HuH-7.5 (cell line): Measurements from ENCODE around the gene MCTP1.

Experiments used
- DNase-seq: peaks from one replicate; pipeline ENCODE4 v3.0.0; 2011; ENCODE audit warnings: low spot score

MCTP1 gene

GRCh38 chr5:94693845-94694370 is 591.0 kb downstream of the MCTP1 start:
- no peak for DNase-seq

- DNase-seq: no peak
These were observed 591.7 kb downstream of the MCTP1 start for GRCh38 chr5:94693043-94693822.

DNA sequence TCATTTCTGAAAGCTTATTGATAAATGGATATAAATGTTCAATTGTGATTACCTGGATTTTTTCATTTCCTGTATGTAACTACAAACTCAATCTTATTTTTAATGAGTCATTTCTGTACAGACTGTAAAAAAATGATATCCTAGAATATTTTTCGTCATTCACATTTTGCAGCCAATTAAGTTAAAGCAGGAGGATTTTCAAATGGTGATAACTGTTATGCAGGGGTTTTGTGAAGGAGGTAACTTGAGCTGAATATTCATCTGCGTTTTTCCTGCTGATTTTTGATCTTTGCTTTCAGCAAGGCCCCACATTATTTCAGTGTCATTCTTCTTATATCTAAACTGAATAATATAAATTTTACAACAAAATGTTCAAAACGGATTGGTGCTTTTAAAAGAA is 592.3 kb downstream of the MCTP1 start:
- no peak for DNase-seq

GRCh38 chr5:94691949-94692348 is 592.9 kb downstream of the MCTP1 start:
- DNase-seq: no peak

DNA sequence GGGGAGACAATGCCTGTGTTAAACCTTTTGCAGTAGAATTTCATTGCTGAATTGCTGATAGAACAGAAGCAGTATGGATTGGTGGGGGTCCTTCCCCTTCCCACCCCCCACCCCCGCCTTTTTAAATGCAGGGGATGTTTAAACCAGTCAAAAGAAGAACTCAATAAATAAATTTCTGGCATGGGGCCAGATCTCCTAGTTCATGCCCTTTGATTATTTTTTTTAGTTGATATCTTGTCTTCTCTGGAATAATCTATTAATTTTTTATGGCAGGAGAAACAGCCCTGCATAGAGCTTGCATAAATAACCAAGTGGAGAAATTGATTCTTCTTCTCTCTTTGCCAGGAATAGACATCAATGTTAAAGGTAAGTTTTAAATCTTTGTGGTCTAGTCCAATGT is 593.6 kb downstream of the MCTP1 start:
- no peak for DNase-seq

DNA sequence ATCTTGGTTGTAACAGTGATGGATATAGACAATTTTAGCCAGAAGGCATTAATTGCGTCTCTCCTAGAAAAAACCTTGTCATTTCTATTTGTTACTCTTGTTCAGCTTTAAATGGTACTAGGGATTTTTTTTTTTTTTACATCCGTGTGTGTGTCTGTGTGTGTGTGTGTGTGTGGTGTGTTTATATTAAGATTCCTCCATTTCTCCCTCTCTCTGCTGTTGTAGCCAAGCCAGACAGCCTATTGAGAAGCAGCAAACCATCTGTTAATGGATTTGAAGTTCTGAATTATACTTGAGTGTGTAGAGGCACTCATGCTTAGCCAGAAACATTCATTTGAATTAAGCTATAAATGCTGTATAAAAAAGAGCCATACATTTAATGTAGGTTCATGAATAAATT is 594.1 kb downstream of the MCTP1 start:
- no peak for DNase-seq

GRCh38 chr5:94689908-94690307 is 595.0 kb downstream of the MCTP1 start:
- DNase-seq: no peak

DNA sequence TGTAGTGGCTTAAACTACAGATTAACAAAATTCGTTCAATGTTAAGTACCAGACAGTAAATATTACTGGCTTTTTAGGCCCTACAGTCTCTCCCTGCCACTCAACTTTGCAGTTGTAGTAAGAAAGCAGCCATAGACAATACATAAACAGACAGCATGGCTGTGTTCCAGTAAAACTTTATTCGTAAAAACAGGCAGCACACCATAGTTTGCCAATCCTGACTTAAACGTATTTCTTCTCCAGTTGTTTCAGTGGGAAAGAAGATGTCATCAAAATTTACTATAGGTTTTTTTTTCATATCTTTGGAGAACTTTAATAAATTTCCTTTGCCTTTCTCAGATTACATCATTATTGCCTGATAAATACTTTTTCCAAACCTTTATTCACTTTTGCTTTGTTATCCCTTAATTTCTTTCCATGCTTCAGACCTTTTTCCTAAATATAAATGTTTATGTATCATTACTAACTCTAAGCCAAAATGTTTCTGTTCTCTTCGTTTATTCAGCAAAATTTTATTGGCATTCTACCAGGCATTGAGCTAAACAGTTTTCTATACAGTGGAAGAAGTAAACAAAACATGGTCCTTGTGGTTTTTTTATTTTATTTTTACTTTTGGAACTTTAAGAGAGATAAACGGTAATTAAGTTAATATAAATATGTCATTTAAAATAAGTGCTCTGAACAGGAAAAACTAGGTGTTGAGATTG is 601.9 kb downstream of the MCTP1 start:
- DNase-seq: no peak

DNA sequence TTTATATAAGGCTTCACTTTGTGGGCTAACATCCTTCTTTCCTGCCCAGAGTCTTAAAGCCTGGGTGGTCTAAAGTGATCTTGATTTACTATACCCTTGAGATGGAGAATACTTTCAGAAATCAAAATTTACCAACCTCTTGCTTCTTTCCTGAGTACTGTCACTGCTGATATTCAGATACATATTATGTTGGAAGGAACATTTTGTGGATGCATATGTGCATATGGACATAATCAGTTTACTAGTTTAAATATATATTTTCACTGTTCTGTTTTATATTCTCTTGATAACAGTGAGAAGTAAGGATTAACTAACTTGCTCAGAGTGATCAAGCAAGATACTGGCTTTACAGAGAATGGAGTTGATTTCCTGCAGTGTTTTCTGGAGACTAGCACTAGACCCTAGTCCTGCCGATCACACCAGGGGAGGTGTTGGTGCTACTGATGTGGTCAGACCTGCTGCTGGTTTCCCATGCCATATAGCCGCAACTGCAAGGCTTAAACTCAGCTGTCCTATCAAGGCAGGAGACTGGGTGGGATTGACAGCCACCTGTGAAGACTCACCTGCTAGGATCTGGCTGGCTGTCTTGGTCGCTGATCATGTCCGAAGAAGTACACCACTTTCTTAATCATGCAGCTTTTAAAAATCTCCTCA is 608.8 kb downstream of the MCTP1 start:
- no peak for DNase-seq

GRCh38 chr5:94674490-94675382 is 610.2 kb downstream of the MCTP1 start:
- no peak for DNase-seq

GRCh38 chr5:94672746-94673145 is 612.1 kb downstream of the MCTP1 start:
- DNase-seq: no peak

DNA sequence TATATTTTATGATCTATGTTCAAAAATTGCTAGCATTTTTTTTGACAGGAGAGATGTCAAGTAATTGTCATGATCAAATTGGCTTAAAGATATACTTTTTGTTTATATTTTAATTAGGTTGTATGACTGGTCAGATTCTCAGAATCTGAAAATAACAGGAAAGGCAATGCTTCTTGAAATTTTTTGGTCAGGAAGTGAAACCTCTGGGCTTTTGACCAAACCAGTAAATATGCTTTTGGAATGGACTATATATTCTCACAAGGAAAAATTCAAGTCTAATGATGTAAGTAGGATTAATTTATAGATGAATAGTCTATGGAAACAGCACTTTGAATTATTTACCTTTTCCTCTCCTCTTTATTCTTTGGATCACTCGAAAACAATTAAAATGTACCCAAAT is 614.2 kb downstream of the MCTP1 start:
- DNase-seq: no peak

- DNase-seq: no peak
These were observed 617.0 kb downstream of the MCTP1 start for GRCh38 chr5:94667937-94668336.

- DNase-seq: no peak
These were observed 623.8 kb downstream of the MCTP1 start for GRCh38 chr5:94661086-94661485.

DNA sequence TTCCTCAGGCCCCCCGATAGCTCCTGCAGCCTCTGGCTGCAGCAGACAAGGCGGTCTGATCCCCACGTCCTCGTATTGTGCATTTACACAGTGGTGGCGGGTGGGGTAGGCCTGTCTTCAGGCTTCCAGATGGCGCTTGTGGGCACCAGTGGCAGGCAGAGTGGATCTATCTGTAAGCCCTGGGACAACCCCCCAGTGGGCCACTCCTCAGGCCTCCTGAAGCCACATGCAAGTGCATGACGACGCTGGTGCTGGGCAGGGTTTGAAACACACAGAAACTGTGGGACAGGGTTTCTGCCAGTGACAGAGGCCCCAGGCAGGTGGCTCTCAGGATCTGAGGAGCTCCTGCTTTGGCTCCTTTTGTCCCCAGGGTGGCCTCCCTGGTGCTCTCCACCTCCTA is 624.4 kb downstream of the MCTP1 start:
- DNase-seq: no peak

DNA sequence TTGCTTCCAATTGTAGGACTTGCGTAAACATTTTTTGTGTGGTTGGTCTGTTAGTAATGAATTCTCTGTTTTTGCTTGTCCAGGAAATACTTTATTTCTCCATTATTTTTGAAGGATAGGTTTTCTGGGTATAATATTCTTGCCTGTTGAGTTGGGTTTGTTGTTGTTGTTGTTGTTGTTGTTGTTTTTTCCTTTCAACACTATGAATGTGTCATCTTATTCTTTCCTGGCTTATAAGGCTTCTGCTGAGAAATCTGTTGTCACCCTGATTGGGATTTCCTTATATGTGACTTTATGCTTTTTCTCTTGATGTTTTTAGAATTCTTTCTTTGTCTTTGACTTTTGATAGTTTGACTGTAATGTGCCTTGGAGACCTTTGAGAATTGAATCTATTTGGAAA is 626.6 kb downstream of the MCTP1 start:
- no peak for DNase-seq
